ENCODE measurements around the gene DUSP15.

DUSP15 gene

DNA sequence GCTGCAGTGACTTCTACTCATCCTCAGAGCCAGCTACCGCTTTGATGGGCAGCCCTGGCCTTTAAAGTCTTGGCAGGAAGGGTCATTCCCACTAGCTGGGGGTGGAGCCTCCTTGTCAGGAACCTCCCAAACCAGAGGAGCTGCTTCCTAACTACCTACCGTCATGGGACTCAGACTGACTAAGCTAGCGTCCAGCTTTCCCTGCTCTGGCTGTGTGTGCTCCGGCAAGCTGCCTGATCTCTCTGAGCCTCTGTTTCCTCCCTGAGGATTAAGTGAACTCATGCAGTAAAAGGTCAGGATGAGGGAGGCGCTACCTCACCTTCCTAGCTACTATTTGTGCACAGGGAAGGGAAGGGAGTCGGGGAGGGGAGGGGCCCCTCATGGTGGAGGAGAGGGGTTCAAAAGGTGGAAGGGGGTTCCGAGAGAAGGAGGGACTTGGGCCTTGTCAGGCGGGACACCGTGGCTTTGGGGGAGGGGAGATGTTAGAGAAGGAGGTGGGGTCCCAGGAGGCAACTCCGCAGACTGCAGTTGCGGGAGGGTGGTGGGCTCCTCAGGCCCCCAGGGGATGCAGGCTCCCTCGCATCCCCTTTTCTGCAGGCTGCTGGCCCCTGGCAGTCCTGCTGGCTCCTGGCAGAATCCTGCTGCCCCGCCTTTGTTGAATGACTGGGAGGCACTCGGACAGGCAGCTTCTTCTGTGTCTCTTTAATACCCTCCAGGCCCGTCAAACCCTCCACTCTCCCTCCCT lies 9.8 kb downstream of the DUSP15 start:
- peak; percentile 72 for DNase-seq (ENCODE audit: low spot score)

- DNase-seq (ENCODE audit: low spot score) = no peak
Observed at GRCh38 chr20:31859998-31860380, 10.3 kb downstream of the DUSP15 start.

GRCh38 chr20:31859266-31859997 lies 10.9 kb downstream of the DUSP15 start:
- no peak for DNase-seq (ENCODE audit: low spot score)

- DNase-seq (ENCODE audit: low spot score) = no peak
Observed at GRCh38 chr20:31858760-31859083, 11.6 kb downstream of the DUSP15 start.

DNA sequence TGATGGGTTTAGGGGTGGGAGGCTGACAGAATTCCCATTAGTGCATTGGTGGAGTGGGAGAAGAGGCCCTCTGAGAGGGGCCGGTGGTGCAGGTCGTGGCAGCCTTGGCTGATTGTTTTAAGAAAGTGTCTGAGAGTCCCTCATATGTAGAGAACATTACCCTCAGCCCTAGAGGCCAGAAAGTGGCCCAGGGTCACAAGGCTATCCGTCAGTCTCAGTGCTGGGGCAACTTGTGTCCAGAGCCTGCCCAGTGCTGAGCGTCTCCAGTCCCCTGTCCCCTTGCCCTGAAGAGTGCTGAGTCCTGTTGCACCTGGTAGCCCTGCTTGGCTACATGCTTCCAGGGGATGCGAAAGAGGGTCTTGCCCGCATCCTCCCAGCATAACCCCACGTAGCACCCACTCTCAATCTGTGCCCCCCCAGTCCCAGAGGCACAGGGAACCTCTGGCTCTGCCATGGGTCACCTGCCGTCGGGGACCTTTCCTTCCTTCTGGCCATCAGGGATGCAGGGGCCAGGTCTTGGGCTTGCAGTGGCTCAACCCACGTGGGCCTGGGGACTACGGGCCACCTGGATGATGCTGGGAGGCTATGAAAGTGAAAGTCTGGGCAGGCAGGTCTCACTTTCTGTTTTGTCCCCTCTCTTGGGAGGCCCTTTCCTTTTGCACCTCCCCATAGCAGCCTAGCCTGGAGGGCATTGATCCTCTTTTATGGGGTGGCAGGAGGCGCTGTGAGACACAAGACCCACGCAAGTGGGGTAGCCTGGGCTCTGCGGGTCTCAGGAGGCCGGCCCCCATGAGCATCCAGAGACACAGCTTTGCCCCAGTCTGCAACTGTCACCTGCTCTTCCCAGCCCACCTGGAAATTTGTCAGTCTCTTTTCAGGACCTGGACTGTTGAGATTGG lies 12.2 kb downstream of the DUSP15 start:
- DNase-seq (ENCODE audit: low spot score) = no peak

- no peak for DNase-seq (ENCODE audit: low spot score)
Observed at GRCh38 chr20:31856516-31856915, 13.8 kb downstream of the DUSP15 start.

DNA sequence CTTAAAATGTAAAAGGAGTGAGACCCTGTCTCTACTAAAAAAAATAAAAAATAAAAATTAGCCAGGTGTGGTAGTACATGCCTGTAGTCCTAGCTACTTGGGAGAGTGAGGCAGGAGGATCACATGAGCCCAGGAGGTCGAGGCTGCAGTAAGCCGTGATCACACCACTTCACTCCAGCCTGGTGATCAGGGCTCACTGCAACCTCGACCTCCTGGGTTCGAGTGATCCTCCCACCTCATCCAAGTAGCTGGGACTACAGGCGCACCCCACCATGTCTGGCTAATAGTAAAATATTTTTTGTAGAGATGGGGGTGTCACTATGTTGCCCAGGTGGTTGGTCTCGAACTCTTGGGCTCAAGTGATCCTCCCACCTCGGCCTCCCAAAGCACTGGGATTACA lies 16.8 kb downstream of the DUSP15 start:
- no peak for DNase-seq (ENCODE audit: low spot score)

- no peak for DNase-seq (ENCODE audit: low spot score)
Observed at GRCh38 chr20:31851240-31851955, 18.9 kb downstream of the DUSP15 start.

- no peak for DNase-seq (ENCODE audit: low spot score)
Observed at GRCh38 chr20:31849306-31849930, 20.9 kb downstream of the DUSP15 start.

DNA sequence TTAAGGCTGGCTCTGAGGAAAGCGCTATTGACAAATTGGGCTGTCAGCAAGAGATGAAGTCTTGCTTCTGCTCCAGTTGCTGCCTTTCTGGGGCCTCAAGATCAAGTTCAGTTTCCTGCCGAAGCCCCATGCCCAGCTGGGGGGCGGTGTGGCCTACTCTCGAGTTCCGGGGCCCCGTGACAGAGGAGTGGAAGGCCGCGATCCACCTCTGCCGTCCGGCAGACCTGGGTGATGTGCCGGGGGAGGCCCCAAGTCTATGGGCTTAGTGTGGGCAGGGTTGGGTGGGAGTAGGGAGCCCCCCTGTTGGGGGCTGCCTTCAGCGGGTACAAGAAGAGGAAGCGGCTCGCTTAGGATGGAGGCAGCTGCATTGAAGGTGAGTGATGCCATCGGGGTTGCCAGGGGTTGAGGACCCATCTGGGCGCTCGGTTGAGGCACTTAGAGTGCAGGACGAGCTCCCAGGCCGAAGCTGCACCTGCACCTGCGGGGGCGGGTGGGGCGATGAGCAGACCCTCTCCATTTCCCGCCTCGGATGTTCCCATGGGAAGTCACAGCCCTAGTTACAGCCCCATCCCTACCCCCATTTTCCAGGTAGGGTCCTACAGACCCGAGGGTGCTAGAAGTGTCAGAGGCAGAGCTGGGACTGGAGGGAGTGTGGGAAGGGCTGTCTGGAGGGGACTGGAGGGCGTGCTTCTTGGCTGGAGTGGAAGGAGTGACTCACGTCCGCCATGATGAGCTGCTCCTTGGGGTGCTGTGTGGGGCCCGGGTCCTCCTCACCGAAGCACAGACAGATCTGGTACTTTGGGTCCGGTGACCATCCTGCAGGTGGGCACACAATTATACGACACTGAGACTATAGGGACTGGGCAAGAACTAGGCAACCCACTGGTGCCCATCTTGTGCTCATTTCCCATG lies 22.0 kb downstream of the DUSP15 start:
- no peak for DNase-seq (ENCODE audit: low spot score)

DNA sequence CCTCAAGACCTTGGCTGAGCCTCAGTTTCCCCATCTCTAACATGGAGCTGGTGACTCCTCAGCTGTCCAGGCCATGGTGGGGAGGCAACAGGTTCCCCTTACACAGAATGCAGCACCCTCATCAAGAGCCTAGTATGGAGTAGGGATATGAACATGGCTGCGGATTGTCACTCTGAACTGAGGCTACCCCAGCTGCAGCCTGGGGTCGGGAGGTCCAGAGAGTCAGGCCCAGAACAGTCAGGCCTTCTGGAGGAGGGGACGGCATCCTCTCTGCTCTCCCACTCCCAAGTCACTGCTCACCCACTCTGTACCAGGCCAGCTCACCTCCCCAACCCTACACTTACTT lies 23.6 kb downstream of the DUSP15 start:
- DNase-seq (ENCODE audit: low spot score) = no peak

GRCh38 chr20:31845300-31845863 lies 24.9 kb downstream of the DUSP15 start, which contains the start of gene FOXS1:
Gene FOXS1 (minus strand): TSS chr20:31845604. CDS start chr20:31845542, 62 bp downstream.
- DNase-seq (ENCODE audit: low spot score) = no peak

DNA sequence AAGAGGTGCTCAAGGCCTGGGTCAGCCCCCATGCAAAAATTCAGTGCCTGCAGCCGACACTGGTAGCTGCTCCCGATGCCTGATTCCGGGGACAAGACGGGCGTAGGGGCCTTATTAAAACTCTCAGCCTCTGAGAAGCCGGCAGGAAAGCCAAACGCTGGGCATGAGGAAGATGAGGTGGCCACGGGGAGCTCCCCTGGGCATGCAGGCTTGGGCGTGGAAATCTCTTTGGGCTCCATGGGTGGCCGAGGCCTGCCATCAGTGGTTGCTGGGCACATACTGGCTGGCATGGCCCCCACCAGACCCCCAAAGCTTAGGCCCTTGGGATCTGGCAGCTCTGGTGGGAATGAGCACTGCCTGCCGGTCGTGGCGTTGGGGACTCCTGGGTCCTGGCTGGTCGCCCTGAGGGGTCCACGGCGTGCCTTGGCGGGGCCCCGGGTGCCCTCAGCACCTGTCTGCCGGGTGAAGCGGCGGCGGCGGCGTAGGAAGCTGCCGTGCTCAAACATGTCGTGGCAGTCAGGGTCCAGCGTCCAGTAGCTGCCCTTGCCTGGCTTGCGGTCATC lies 25.5 kb downstream of the DUSP15 start:
- DNase-seq (ENCODE audit: low spot score) = no peak

- DNase-seq (ENCODE audit: low spot score) = no peak
Observed at GRCh38 chr20:31843881-31844280, 26.4 kb downstream of the DUSP15 start.

GRCh38 chr20:31843288-31843687 lies 27.0 kb downstream of the DUSP15 start:
- DNase-seq (ENCODE audit: low spot score) = no peak

DNA sequence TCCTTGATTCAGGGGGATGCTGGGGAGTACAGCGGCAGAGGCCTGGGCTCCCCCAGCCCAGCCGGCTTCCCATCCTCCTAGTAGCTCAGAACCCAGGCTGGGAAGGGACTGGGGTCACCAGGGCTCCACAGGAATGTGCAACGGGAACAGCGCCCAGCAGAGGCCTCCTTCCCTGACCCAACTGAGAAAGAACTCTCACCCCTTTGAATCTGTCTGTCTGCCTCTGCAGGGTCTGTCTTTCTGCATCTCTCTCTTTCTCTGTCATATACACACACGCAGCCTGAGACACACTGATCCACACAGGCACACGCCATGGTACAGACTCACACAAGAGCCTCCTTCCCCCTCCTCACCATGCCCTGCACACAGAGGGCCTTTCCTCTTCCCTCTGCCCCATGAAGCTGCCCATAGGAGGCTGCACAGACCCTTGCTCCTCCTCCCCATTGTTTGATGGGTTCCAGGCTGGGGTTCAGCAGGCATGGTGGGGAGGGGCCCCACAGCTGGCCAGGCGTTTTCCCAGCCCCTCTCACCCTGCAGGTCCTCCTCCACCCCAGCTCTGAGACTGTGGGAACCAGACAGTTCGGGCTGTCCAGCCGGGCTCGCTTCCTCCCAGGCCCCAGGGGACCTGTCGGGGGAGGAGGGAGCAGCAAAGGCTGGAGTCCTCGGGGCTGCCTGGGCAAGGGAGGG lies 27.7 kb downstream of the DUSP15 start:
- no peak for DNase-seq (ENCODE audit: low spot score)

GRCh38 chr20:31841928-31842327 lies 28.4 kb downstream of the DUSP15 start:
- DNase-seq (ENCODE audit: low spot score) = no peak

DNA sequence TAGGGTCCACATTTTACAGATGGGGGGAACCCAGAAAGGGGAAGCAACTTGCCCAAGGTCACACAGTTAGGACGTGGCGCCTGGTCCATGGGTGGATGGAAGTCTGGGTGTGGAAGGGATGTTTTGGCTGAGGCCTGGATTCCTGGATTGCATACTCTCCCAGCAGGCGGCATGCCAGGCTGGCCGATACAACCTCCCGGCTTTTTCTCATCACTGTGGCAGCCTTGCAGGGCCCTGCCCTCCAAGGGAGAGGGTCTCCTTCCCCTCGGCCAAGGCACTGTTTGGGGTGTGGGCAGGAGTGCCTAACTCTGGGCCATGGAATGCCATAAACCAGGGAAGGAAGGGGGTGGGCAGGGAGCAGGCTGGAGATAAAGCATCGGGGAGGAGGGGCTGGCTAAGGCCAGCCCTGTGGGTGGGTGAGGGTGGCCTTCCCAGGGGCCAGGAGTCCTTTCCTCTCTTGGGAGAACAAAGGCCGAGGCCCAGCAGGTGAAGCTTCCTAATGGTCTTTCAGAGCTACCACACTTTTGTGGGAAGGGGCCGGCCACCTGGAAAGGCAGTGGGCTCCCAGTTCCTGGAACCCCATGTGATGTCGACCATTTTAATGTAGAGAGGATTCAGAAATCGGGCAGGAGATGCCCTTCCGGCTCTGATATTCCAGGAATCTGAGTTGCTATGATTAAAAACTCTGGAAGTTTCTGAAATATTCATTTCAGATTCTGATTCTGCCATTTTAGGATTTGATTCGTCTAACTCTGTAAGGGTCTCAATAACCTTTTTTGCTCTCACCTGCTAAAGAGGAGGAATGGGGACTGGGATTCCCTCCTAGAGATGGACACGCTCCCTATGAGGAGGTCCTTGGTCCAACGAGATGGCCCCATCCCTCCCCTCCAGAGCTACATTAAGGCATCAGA lies 29.2 kb downstream of the DUSP15 start:
- no peak for DNase-seq (ENCODE audit: low spot score)
